HCT116 (cell line): ENCODE measurements around the gene USP46.

Source experiments
- ATF3 ChIP-seq: IDR thresholded peaks from 2 replicates; pipeline ENCODE4 v1.6.1; 2012
- CBX3 ChIP-seq: IDR thresholded peaks from 2 replicates; pipeline ENCODE4 v1.6.1; 2012; ENCODE audit warnings: low read depth
- CTCF ChIP-seq, 3 experiments: fragments of 200-600 bp in 1 of 3; sonication (generic) in 1 of 3; IDR thresholded peaks in 2 of 3; conservative IDR thresholded peaks in 1 of 3; 2 replicates each; pipeline ENCODE4 v1.5.1; 2012 to 2017; ENCODE audit warnings: low read depth in 2 of 3, low read length in 2 of 3, antibody characterized with exemption in 1 of 3, borderline replicate concordance in 1 of 3, control low read depth in 1 of 3, mild to moderate bottlenecking in 1 of 3, mixed read lengths in 1 of 3, mixed run types in 1 of 3, moderate library complexity in 1 of 3; ENCODE audit not compliant: insufficient read depth in 1 of 3
- EZH2 ChIP-seq: fragments of 200-600 bp; sonication (generic); IDR thresholded peaks from 2 replicates; pipeline ENCODE4 v1.6.1; 2017; ENCODE audit warnings: antibody characterized with exemption, mixed run types
- JUND ChIP-seq: IDR thresholded peaks from 2 replicates; pipeline ENCODE4 v1.6.1; 2012
- POLR2A ChIP-seq: IDR thresholded peaks from 2 replicates; pipeline ENCODE4 v1.7.0; 2011; ENCODE audit warnings: borderline replicate concordance; ENCODE audit not compliant: insufficient read depth, insufficient read length; ENCODE audit errors: extremely low read depth
- POLR2AphosphoS5 ChIP-seq: IDR thresholded peaks from 2 replicates; pipeline ENCODE4 v1.6.1; 2011; ENCODE audit warnings: mild to moderate bottlenecking, low read depth, low read length, moderate library complexity
- RAD21 ChIP-seq: IDR thresholded peaks from 2 replicates; pipeline ENCODE4 v1.6.1; 2012; ENCODE audit warnings: low read depth, mild to moderate bottlenecking
- REST ChIP-seq: IDR thresholded peaks from 2 replicates; pipeline ENCODE4 v1.6.1; 2012; ENCODE audit warnings: low read depth
- SIN3A ChIP-seq: IDR thresholded peaks from 2 replicates; pipeline ENCODE4 v1.6.1; 2012; ENCODE audit warnings: low read depth
- TCF7L2 ChIP-seq: IDR thresholded peaks from 2 replicates; pipeline ENCODE4 v1.7.0; 2011; ENCODE audit warnings: borderline replicate concordance, inconsistent platforms; ENCODE audit not compliant: insufficient read depth, insufficient read length; ENCODE audit errors: extremely low read depth
- YY1 ChIP-seq: IDR thresholded peaks from 2 replicates; pipeline ENCODE4 v1.6.1; 2011; ENCODE audit warnings: low read length, low read depth, moderate library complexity, mild to moderate bottlenecking; ENCODE audit not compliant: insufficient replicate concordance; ENCODE audit errors: extremely low read depth

GRCh38 chr4:52689096-52689495, 30.0 kb upstream of the USP46 start:
- TF ChIP-seq CTCF (IDR thresholded peaks at IDR 0.05 in 2 of 3, conservative IDR thresholded peaks at IDR 0.05 in 1 of 3; ENCODE audit: borderline replicate concordance in 1 of 3, insufficient read depth in 1 of 3, low read depth in 2 of 3, low read length in 2 of 3) = no peak
- TF ChIP-seq REST = no peak
- TF ChIP-seq POLR2AphosphoS5 = no peak
- no peak for TF ChIP-seq EZH2
- TF ChIP-seq POLR2A = no peak
- no peak for TF ChIP-seq JUND
- no peak for TF ChIP-seq YY1
- no peak for TF ChIP-seq CBX3
- no peak for TF ChIP-seq ATF3
- TF ChIP-seq TCF7L2 = no peak
- no peak for TF ChIP-seq RAD21
- no peak for TF ChIP-seq SIN3A
